Transverse colon (tissue), 4 donors: Measurements from ENCODE around the gene ZNF236. TPM values are rescaled to one million over a fixed set of nuclear protein-coding genes. Genes with fewer than 3 reads are reported as not detected.
A peak's percentile ranks its signal among the peaks of the same experiment; 100 is the strongest.

Source experiments
- DNase-seq: peaks from one replicate; pipeline ENCODE4 v3.0.0-alpha.2; 2019
- H3K27ac ChIP-seq, 4 donors: fragments of 200-600 bp; sonication (generic); 2 replicates each; pipeline ENCODE4 v1.5.1; 2016 to 2018; ENCODE audit warnings: inconsistent platforms in 4 of 4
- H3K27me3 ChIP-seq: fragments of 200-600 bp; sonication (generic); 2 replicates; pipeline ENCODE4 v1.5.1; 2017; ENCODE audit warnings: inconsistent platforms
- H3K36me3 ChIP-seq, 4 donors: fragments of 200-600 bp; sonication (generic); 2 replicates each; pipeline ENCODE4 v1.5.1; 2017 to 2019; ENCODE audit warnings: inconsistent platforms in 4 of 4
- H3K4me1 ChIP-seq, 4 donors: fragments of 200-600 bp; sonication (generic); 2 replicates each; pipeline ENCODE4 v1.5.1; 2017 to 2020; ENCODE audit warnings: inconsistent platforms in 4 of 4
- H3K4me3 ChIP-seq, 4 donors: fragments of 200-600 bp; sonication (generic); 1 replicate in 1 of 4; 2 replicates in 3 of 4; pipeline versions ENCODE4 v1.5.1 to v1.6.1; 2017 to 2019; ENCODE audit warnings: inconsistent platforms in 4 of 4
- H3K9me3 ChIP-seq, 2 donors: fragments of 200-600 bp; sonication (generic); 2 replicates each; pipeline ENCODE4 v1.5.1; 2017 to 2019; ENCODE audit warnings: inconsistent platforms in 2 of 2
- EP300 ChIP-seq: sonication (generic); formaldehyde crosslinking; IDR thresholded peaks from one replicate; pipeline ENCODE4 v1.6.1; 2017; ENCODE audit warnings: antibody characterized with exemption, low read depth
- POLR2A ChIP-seq: fragments of 450-650 bp; IDR thresholded peaks from one replicate; pipeline ENCODE4 v1.6.1; 2016; ENCODE audit warnings: antibody characterized with exemption, mild to moderate bottlenecking, moderate library complexity
- POLR2AphosphoS5 ChIP-seq, 3 donors: sonication (generic); formaldehyde crosslinking; IDR thresholded peaks; one replicate each; pipeline ENCODE4 v1.6.1; 2016; ENCODE audit warnings: antibody characterized with exemption in 3 of 3
- WGBS, 2 donors: methylation state at CpG; one replicate each; pipeline ENCODE4 v1.1.5; 2018; ENCODE audit warnings: low coverage in 1 of 2; 5-methylcytosine and 5-hydroxymethylcytosine counted together
- in situ Hi-C, 4 donors: fragments of 200-750 bp; cut with MboI; loops; one replicate each; pipeline versions ENCODE4 v1.15.0 to v1.15.1; 2017; ENCODE audit warnings: low sequenced_read_pairs in 3 of 4, low pct_ligation_motif_present in 1 of 4, low pct_unique_long_range_greater_than_20kb in 1 of 4
- intact Hi-C: fragments of 100-400 bp; cut with DNase I; formaldehyde crosslinking; loops from one replicate; pipeline ENCODE4 v1.15.1; 2023; ENCODE audit warnings: low total_unique reads
- total RNA-seq, 4 donors: library from RNA; depleted of rRNA; stranded (reverse); fragments of >200 nt; gene quantifications; one replicate each; pipeline ENCODE4 v1.1.0, GENCODE V29; 2016
- TF ChIP-seq, protein P1 (sequence below), 5 experiments: fragments of 200-600 bp in 3 of 5; fragments of 450-650 bp in 2 of 5; sonication (generic) in 3 of 5; IDR thresholded peaks; 1 replicate in 2 of 5; 2 replicates in 3 of 5; pipeline ENCODE4 v1.5.1; 2016 to 2017; ENCODE audit warnings: antibody characterized with exemption in 5 of 5, inconsistent platforms in 3 of 5, mild to moderate bottlenecking in 2 of 5, moderate library complexity in 1 of 5

Gene ZNF236
- total RNA-seq, 4 donors from 2014 or later: 18.3 to 82.8 (median 43.7) TPM

DNA sequence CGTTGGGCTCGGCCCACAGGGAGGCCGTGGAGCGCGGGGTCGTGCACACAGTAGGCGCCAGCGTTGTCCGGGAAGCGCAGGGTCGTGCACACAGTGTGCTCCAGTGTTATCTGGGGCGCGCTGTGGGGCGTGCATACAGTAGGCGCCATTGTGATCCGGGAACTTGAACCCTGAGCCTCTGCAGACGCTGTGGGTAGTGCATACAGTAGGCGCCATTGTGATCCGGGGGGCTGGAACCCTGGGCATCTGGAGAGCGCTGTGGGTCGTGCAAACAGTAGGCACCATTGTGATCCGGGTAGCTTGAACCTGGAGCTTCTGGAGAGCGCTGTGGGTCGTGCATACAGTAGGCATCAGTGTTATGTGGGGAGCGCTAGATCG lies 793 bp downstream of the ZNF236 start:
- Histone ChIP-seq H3K9me3 (no peaks in the 10 kb centered on the region), H3K4me3 (peak overlapping the region; percentile 66 to 98 (median 82)), H3K36me3 (no peaks in the 10 kb centered on the region), H3K4me1 (peaks cover 4 to 37% (median 16%) of the 10 kb centered on the region in 4 donors), H3K27me3 (no peaks in the 10 kb centered on the region), H3K27ac (peak overlapping the region; percentile 91 to 99 (median 98))
- TF ChIP-seq POLR2A (no peak), EP300 (no peak), POLR2AphosphoS5 (IDR thresholded peaks at IDR 0.05) (no peak)
- TF ChIP-seq, protein P1, sequence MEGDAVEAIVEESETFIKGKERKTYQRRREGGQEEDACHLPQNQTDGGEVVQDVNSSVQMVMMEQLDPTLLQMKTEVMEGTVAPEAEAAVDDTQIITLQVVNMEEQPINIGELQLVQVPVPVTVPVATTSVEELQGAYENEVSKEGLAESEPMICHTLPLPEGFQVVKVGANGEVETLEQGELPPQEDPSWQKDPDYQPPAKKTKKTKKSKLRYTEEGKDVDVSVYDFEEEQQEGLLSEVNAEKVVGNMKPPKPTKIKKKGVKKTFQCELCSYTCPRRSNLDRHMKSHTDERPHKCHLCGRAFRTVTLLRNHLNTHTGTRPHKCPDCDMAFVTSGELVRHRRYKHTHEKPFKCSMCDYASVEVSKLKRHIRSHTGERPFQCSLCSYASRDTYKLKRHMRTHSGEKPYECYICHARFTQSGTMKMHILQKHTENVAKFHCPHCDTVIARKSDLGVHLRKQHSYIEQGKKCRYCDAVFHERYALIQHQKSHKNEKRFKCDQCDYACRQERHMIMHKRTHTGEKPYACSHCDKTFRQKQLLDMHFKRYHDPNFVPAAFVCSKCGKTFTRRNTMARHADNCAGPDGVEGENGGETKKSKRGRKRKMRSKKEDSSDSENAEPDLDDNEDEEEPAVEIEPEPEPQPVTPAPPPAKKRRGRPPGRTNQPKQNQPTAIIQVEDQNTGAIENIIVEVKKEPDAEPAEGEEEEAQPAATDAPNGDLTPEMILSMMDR (IDR thresholded peaks at IDR 0.05): no peak
- 6% methylated on average over 26 of the region's 26 CpGs; no CpG with 5 or more reads in 1 of the 2 donors for WGBS, 2 donors
- intact Hi-C loops (no loop called here), in situ Hi-C loops (loop anchor here in 1 of 4 donors (25.0 kb wide), 1 partner anchor 164 kb away; no protein-coding TSS in a partner anchor)
- peak; percentile 20 for DNase-seq

- Histone ChIP-seq H3K27me3 (no peaks in the 10 kb centered on the region), H3K9me3 (no peaks in the 10 kb centered on the region), H3K27ac (peak overlapping the region; percentile 91 to 99 (median 98)), H3K4me1 (peaks cover 4 to 37% (median 16%) of the 10 kb centered on the region in 4 donors), H3K4me3 (peak overlapping the region in 3 of 4 donors; percentile 66 to 98 (median 90)), H3K36me3 (no peaks in the 10 kb centered on the region)
- in situ Hi-C loops: loop anchor here in 1 of 4 donors (25.0 kb wide), 1 partner anchor 164 kb away; no protein-coding TSS in a partner anchor
- TF ChIP-seq, protein P1 (IDR thresholded peaks at IDR 0.05): no peak
- TF ChIP-seq POLR2A: no peak
- no peak for TF ChIP-seq POLR2AphosphoS5 (IDR thresholded peaks at IDR 0.05)
- no peak for TF ChIP-seq EP300
- WGBS, 2 donors: 80% methylated on average over 28 of the region's 28 CpGs; no CpG with 5 or more reads in 1 of the 2 donors
- DNase-seq: peak; percentile 22
- intact Hi-C loops: no loop called here
Observed at GRCh38 chr18:76823587-76824011, 1.2 kb downstream of the ZNF236 start.

DNA sequence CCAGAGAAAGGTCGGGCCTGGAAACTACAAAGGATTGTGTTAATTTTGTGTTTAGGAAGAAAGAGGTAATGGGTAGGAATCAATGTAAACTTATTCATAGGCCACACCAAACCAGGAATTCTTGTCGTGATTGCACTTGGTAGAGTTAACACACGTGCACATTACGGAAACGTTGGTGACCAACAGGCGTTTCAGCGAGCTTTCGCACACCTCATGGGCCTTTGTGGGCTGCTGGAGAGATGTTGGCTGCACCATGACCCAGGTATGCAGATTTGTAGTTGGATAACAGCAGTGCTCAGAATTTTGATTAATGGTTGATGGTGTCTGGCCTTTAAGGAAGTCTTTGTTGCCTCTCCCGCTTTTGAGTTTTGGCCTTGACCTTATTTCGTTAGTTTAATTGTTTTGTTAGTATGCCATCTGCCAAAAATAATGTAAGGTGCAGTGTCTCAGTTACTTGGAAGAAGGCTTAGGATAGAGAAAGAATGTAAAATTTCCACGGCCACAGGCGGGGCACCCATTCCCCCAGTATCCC lies 1.9 kb downstream of the ZNF236 start:
- H3K27ac ChIP-seq: peak overlapping the region; percentile 91 to 99 (median 98)
- in situ Hi-C loops (loop anchor here in 1 of 4 donors (25.0 kb wide), 1 partner anchor 163 kb away; no protein-coding TSS in a partner anchor), intact Hi-C loops (no loop called here)
- TF ChIP-seq, protein P1 (IDR thresholded peaks at IDR 0.05): no peak
- TF ChIP-seq EP300: no peak
- no peak for TF ChIP-seq POLR2AphosphoS5 (IDR thresholded peaks at IDR 0.05)
- TF ChIP-seq POLR2A: no peak
- no peak for DNase-seq
- H3K9me3 ChIP-seq: no peaks in the 10 kb centered on the region
- peaks cover 4 to 34% (median 16%) of the 10 kb centered on the region in 4 donors for H3K4me1 ChIP-seq
- WGBS, 2 donors: 80 to 82% methylated on average over 11 to 12 of the region's 12 CpGs
- no peaks in the 10 kb centered on the region for H3K27me3 ChIP-seq
- H3K4me3 ChIP-seq: no peak overlapping the region
- no peaks in the 10 kb centered on the region for H3K36me3 ChIP-seq

DNA sequence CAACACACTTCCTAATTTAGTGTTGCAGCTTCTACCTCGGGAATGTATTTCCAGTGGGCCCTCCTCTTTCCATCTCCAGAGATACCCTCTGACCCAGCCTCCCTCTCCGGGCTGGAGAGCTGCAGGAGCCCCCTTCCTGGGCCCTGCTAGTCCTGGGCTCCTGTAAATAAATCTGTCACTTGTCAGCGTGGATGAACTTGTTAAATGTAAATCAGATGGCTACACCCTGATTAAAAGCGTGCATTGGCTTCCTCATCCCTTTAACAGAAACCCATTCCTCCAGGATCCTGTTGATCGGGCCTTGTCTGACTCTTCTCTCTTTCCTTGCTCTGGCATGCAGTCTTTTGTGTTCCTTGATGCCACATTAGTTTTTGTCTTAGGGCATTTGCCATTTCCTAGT lies 2.4 kb downstream of the ZNF236 start:
- Histone ChIP-seq H3K27ac (peak overlapping the region; percentile 10 to 99 (median 60)), H3K4me3 (no peak overlapping the region), H3K36me3 (no peaks in the 10 kb centered on the region), H3K9me3 (no peaks in the 10 kb centered on the region), H3K27me3 (no peaks in the 10 kb centered on the region), H3K4me1 (peaks cover 4 to 28% (median 16%) of the 10 kb centered on the region in 4 donors)
- in situ Hi-C loops (loop anchor here in 1 of 4 donors (25.0 kb wide), 1 partner anchor 163 kb away; no protein-coding TSS in a partner anchor), intact Hi-C loops (no loop called here)
- TF ChIP-seq POLR2AphosphoS5 (IDR thresholded peaks at IDR 0.05): no peak
- TF ChIP-seq EP300: no peak
- TF ChIP-seq, protein P1 (IDR thresholded peaks at IDR 0.05): no peak
- DNase-seq: no peak
- WGBS, 2 donors: 73 to 80% methylated on average over 4 to 5 of the region's 5 CpGs
